Astrocyte of the cerebellum (primary cell): ENCODE measurements around the gene CLPTM1L.
"Not testable (repeated sequence)": the region's sequence is repeated elsewhere in the genome, so short reads cannot be mapped to it uniquely, and the experiment has no call there.

Experiments
- DNase-seq: peaks from one replicate; pipeline ENCODE4 v3.0.0-alpha.2; 2011; ENCODE audit warnings: low read depth
- H3K4me3 ChIP-seq: 2 replicates; pipeline ENCODE4 v1.5.1; 2011; ENCODE audit warnings: mild to moderate bottlenecking, low read depth, low read length, moderate library complexity
- CTCF ChIP-seq: IDR thresholded peaks from 2 replicates; pipeline ENCODE4 v1.5.1; 2012; ENCODE audit warnings: low read length, low read depth, moderate library complexity, mild to moderate bottlenecking; ENCODE audit errors: missing control alignments
- in situ Hi-C: cut with HindIII; loops from 2 replicates; pipeline ENCODE4 v1.10.0; 2017; ENCODE audit warnings: low sequenced_read_pairs

CLPTM1L gene

GRCh38 chr5:1376981-1377380, 32.1 kb upstream of the CLPTM1L start:
- no peak overlapping the region for H3K4me3 ChIP-seq
- TF ChIP-seq CTCF: no peak
- in situ Hi-C loops: no loop called here
- DNase-seq: no peak

GRCh38 chr5:1375871-1376810, 31.2 kb upstream of the CLPTM1L start:
- no peak for TF ChIP-seq CTCF
- no peak overlapping the region for H3K4me3 ChIP-seq
- in situ Hi-C loops: no loop called here
- no peak for DNase-seq

GRCh38 chr5:1374679-1375055, 29.8 kb upstream of the CLPTM1L start:
- no peak overlapping the region for H3K4me3 ChIP-seq
- no peak for TF ChIP-seq CTCF
- in situ Hi-C loops: no loop called here
- DNase-seq: no peak

GRCh38 chr5:1374030-1374678, 29.3 kb upstream of the CLPTM1L start:
- TF ChIP-seq CTCF: no peak
- no peak for DNase-seq
- in situ Hi-C loops: no loop called here
- no peak overlapping the region for H3K4me3 ChIP-seq

- in situ Hi-C loops, DNase-seq, H3K4me3 ChIP-seq: not testable (repeated sequence)
Measured at GRCh38 chr5:1371972-1372342, 27.1 kb upstream of the CLPTM1L start.

- TF ChIP-seq CTCF: no peak
- no peak for DNase-seq
- in situ Hi-C loops: no loop called here
- H3K4me3 ChIP-seq: no peak overlapping the region
Measured at GRCh38 chr5:1371218-1371971, 26.5 kb upstream of the CLPTM1L start.

GRCh38 chr5:1370006-1370405, 25.1 kb upstream of the CLPTM1L start:
- in situ Hi-C loops: no loop called here
- TF ChIP-seq CTCF: no peak
- H3K4me3 ChIP-seq: no peak overlapping the region
- no peak for DNase-seq
